Measurements from ENCODE around the gene ZNF831.

Gene ZNF831

DNA sequence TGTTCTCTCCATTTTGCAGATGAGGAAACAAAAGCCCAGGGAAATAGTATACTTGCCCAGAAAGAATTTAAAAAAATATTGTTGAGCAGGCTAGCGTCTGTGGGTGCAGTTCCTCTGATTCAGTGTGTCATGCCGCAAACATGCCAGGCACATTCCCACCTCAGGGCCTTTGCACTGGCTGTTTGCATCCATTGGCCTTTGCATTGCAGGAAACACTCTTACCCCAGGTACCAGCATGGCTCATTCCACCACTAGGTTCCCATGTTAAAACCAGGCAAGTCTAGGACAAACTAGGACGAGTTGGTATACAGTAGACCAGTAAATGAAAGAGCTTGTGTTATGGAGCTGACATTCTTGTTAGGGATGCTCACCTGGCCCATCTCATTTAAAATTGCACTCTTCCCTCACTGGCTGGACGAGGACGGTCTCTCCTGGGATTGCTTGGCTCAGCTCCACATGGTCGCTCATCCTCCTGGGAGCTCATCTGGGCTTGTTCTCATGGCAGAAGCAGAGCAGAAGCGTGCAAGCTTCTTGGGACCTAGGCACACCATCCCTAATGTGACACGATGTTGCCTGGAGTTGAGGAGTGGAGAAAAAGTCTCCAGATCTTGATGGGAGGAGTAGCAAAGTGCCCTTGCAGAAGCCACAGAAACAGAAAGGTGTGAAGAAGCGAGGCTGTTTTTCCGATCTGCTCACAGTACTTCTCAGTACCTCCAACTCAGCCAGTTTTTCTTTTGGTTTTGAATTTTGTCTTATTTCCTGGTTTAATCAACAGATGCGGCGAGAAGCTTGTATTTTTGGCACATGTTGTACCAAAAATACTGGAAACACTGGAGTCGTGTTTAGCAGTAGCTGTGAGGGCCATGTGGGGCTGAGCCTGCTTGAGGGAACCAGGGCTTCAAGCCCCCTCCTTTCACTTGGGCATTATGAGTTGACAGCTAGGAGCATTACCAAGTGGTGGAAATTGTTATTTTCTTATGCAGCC is 13.9 kb downstream of the ZNF831 start:
- DNase-seq (ENCODE audit: low read depth in 2 of 3, low spot score in 1 of 3), result no peak

DNA sequence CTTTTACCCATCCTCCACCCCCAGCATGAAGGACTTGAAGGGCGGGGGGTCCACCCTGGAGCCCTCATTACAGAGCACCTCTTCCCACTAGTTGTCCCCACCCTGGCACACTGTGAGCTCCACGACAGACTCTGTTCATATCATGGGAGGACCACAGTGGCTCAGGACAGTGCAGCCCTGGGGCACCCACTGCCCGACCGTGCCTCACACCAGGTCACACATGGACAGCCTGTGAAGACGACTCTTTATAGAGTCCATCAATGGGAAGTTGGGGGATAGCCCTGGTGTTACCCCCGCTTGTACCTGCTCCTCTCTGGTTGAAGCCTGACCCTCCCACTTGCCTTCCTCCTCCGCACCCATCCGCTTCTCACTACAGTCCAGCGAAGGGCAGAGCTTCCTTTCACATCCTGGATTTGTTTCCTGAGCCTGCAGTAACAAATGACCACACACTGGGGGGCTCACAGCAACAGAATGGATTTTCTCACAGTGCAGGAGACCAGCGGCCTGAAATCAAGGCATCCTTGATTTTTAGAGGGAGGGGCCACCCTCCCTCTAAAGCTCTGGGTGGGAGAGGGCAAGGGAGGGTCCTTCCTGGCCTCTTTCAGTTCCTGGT is 15.5 kb downstream of the ZNF831 start:
- DNase-seq (ENCODE audit: low read depth in 2 of 3, low spot score in 1 of 3), result no peak

DNA sequence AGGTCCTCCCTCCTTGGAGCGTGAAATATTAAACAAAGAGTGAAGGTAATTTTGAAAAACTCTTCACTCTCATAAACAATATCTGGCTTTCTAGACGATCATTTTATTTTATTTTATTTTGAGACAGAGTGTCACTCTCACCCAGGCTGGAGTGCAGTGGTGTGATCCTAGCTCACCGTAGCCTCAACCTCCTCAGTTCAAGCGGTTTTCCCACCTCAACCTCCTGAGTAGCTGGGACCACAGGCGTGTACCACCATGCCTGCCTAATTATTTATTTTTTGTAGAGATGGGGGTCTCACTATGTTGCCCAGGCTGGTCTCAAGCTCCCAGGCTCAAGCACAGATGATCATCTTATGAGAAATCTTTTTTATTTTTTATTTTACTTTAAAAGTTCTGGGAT is 16.4 kb downstream of the ZNF831 start:
- DNase-seq (ENCODE audit: low read depth in 2 of 3, low spot score in 1 of 3), result no peak

DNA sequence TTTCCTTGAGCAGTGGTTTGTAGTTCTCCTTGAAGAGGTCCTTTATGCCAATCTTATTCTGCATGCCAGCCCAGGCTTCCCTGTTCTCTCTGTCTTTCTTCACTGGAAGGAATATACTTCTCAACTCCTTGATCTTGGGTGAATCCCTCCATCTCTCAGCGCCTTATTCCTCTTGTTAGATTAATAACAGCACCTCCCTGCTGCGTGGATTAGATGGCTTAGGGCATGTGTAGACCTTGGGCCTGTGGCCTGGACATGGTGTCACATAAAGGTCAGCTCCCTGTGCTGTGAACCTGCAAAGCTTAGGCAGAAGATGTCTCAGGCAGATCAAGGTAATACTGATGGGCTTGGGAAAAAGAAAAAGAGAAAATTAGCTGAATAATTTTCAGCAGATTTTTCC is 18.3 kb downstream of the ZNF831 start:
- DNase-seq (ENCODE audit: low read depth in 2 of 3, low spot score in 1 of 3), result no peak

DNA sequence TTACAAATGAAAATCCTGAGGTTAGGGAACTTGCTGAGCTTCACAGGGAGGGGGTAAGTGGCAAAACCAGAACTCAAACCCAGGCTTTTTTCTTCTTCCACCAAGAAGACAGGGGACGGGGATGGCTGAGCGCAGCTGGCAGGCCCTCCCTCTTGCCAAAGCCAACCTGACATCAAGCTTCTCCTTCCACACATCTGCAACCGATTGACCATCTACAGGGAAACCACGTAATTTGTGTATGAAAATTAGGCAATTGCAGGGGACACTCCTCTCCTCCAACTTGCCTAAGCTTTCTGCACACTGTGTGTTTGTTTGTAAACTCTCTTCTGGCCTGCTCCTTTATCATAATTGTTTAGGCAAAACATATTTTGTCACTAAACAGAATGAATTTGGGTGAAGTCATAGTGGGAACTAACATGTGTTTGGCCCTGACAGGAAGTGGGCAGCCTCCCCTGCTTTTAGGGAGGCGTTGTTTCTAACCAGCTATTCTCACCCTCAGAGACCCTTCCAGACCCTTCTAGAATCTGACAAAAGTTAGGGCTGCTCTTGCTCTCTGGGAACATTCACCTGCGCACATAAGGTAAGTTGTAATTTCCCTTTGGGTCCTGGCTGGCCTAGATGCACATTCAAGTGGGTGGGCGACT is 18.9 kb downstream of the ZNF831 start:
- no peak for DNase-seq (ENCODE audit: low read depth in 2 of 3, low spot score in 1 of 3)

DNA sequence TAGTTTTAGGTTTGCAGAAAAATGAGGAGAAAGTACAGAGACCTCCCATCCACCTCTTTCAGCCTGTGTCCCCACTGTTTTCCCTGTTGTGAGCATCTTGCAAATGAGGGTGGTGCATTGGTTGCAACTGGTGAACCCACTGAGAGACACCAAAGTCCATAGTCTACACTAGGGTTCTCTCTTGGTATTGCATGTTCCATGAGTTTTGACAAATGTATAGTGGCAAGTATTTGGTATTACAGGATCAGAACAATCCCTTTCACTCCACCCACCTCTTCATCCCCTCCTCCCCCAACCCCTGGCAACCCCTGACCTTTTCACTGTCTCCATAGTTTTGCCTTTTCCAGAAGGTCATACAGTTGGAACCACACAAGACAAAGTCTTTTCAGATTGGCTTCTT is 20.1 kb downstream of the ZNF831 start:
- no peak for DNase-seq (ENCODE audit: low read depth in 2 of 3, low spot score in 1 of 3)

DNA sequence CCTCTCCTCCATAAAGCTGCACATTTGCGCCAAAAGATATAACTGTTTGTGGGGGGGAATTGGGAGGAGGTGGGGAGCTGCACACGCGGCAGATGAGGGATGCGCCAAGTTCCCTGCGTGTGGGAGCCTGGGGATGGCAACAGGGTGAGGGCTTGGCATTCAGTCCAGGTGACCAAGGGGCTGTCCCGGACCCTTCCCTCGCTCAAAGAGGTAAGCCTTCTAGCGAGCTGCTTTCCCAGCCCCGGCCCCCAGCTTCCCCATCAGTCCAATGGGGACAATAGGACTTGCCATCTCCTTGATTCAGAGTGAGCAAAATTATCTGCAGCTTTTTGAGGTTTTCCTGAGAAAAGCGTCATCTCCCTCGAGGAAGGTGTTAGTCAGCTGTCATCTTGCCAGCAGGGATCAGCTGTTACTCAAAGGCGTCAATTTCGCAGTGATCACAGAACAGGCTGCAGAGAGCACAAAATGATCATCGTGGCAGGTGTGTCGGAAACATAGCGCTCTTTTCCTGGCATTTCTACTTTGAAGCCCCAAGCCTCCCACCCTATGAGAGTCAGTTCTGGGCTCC is 21.3 kb downstream of the ZNF831 start:
- DNase-seq (ENCODE audit: low read depth in 2 of 3, low spot score in 1 of 3), result no peak

DNA sequence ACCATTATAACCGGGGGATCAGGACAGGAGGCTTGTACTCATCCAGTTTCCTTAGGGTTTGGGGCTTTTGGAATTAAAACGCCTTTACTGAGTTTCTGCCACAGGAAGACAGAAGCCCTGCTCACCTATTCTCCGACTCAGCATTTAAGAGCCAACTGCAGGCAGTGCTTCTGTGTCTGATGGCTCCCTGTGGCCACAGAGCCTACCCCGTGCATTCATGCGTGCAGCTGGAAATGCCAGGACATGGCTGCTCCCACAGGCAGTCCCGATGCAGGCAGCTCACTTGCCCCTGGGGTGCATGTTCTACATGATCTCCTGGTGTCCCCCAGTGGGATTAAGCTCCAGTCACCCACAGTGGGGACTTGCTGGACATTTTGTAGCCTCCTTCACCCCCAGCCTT is 22.2 kb downstream of the ZNF831 start:
- no peak for DNase-seq (ENCODE audit: low read depth in 2 of 3, low spot score in 1 of 3)

DNA sequence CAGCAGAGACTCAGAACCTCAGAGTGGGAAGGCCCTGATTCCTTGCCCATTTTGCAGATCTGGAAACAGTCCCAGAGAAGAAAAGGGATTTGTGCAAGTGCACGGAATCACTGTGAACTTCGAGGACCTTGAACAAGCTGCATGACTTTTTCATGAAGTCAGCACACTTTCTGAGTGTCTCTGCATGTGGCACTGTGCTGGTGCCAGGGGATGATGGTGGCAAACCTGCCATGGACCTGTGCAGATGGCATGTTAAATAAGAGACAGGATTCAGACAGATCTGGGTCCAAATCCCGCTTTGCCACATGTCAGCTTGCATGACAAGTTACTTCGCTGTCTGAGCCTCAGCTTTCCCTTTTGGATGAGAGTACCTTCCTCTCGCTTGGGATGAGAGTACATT is 26.8 kb downstream of the ZNF831 start:
- DNase-seq (ENCODE audit: low read depth in 2 of 3, low spot score in 1 of 3), result no peak

DNA sequence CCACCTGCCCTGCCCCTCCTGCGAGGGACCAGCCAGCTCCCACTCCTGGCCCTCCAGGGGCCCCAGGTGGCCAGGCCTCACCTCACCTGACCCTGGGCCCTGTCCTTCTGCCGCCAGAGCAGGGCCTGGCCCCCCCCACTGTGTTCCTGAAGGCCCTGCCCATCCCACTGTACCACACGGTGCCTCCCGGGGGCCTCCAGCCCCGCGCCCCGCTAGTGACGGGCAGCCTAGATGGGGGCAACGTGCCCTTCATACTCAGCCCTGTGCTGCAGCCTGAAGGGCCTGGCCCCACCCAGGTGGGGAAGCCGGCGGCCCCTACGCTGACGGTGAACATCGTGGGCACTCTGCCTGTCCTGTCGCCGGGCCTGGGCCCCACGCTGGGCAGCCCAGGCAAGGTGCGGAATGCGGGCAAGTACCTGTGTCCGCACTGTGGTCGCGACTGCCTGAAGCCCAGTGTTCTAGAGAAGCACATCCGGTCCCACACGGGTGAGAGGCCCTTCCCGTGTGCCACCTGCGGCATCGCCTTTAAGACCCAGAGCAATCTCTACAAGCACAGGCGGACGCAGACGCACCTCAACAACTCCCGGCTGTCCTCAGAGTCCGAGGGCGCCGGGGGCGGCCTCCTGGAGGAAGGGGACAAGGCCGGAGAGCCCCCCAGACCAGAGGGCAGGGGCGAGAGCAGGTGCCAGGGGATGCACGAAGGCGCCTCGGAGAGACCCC is 27.6 kb downstream of the ZNF831 start:
- no peak for DNase-seq (ENCODE audit: low read depth in 2 of 3, low spot score in 1 of 3)

DNA sequence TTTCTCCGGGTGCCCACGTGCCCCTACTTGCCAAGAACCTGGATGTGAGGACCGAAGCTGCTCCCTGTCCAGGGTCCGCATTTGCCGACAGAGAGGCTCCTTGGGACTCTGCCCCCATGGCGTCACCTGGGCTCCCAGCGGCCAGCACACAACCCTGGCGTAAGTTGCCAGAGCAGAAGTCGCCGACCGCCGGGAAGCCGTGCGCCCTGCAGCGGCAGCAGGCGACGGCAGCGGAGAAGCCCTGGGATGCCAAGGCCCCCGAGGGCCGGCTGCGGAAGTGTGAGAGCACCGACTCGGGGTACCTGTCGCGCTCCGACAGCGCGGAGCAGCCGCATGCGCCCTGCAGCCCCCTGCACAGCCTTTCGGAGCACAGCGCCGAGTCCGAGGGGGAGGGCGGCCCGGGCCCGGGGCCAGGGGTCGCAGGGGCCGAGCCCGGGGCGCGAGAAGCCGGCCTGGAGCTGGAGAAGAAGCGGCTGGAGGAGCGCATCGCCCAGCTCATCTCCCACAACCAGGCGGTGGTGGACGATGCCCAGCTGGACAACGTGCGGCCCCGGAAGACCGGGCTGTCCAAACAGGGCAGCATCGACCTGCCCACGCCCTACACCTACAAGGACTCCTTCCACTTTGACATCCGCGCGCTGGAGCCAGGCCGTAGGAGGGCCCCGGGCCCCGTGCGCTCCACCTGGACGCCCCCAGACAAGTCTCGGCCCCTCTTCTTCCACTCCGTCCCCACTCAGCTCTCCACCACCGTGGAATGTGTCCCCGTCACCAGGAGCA is 28.3 kb downstream of the ZNF831 start:
- no peak for DNase-seq (ENCODE audit: low read depth in 2 of 3, low spot score in 1 of 3)

DNA sequence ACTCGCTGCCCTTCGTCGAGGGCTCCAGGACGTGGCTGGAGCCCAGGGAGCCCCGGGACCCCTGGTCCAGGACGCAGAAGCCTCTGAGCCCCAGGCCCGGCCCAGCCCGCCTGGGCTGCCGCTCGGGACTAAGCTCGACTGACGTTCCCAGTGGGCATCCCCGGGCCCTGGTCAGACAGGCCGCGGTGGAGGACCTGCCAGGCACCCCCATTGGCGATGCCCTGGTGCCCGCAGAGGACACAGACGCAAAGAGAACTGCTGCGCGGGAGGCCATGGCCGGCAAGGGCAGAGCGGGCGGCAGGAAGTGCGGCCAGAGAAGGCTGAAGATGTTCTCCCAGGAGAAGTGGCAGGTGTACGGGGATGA is 28.9 kb downstream of the ZNF831 start:
- no peak for DNase-seq (ENCODE audit: low read depth in 2 of 3, low spot score in 1 of 3)

DNA sequence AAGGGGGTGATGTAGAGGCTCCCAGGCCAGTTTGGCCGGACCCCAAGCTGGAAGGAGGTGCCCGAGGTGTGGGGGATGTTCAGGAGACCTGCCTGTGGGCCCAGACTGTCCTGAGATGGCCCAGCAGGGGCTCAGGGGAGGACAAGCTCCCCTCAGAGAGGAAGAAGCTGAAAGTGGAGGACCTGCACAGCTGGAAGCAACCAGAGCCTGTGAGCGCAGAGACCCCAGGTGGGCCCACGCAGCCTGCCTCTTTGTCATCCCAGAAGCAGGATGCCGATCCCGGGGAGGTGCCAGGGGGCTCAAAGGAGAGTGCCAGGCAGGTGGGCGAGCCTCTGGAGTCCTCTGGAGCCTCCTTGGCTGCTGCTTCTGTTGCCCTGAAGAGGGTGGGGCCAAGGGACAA is 29.7 kb downstream of the ZNF831 start:
- DNase-seq (ENCODE audit: low read depth in 2 of 3, low spot score in 1 of 3), result no peak

DNA sequence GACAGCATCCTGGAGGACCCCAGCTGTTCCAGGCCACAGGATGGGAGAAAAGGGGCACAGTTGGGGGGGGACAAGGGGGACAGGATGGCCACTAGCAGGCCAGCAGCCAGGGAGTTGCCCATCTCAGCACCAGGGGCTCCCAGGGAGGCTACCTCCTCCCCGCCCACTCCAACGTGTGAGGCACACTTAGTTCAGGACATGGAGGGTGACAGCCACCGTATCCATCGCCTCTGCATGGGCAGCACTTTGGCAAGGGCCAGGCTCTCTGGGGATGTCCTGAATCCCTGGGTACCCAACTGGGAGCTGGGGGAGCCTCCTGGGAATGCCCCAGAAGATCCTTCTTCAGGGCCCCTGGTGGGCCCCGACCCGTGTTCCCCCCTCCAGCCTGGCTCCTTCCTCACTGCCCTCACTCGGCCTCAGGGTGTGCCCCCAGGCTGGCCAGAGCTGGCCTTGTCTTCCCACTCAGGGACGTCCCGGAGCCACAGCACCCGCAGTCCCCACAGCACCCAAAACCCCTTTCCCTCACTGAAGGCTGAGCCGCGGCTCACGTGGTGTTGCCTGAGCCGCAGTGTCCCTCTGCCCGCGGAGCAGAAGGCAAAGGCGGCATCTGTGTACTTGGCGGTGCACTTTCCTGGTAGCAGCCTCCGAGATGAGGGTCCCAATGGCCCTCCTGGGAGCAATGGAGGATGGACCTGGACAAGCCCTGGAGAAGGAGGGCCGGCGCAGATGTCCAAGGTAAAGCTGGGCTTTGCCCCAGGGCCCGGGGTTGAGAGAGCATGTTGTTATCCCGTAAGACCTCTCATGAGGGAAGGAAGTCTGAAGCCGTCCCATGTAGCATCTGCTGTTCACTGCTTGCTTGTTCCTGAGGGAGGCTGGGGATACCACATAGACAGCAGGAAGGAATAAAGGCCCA is 30.7 kb downstream of the ZNF831 start:
- DNase-seq (ENCODE audit: low read depth in 2 of 3, low spot score in 1 of 3), result no peak

DNA sequence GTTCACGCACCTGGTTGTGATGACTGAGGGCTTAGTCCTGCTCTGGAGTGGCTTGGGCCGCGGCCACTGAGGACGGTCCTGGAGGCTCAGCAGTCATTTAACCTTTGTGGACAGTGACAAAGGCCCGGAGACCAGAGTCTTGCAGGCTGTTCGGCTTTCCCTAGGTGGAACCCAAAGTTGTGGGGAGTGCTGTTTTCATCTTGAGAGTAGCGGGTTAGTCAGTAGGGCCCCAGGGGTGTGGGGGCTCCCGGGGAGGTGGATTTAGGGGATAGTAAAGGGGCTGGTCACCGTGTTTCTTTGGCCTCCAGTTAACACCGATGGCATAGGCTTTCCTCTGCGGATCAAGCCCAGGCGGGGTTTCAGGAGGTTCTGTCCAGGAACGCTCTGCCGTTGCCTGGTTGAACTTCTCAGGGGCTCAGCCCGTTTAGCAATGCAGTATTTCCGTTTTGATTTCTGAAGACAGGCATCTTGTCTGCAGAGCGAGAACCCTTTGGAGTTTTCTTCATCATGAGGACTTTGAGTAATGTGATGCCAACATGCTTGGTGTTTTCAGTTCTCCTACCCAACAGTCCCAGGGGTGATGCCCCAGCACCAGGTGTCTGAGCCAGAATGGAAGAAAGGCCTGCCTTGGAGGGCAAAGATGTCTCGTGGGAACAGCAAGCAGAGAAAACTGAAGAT is 31.8 kb downstream of the ZNF831 start:
- no peak for DNase-seq (ENCODE audit: low read depth in 2 of 3, low spot score in 1 of 3)

DNA sequence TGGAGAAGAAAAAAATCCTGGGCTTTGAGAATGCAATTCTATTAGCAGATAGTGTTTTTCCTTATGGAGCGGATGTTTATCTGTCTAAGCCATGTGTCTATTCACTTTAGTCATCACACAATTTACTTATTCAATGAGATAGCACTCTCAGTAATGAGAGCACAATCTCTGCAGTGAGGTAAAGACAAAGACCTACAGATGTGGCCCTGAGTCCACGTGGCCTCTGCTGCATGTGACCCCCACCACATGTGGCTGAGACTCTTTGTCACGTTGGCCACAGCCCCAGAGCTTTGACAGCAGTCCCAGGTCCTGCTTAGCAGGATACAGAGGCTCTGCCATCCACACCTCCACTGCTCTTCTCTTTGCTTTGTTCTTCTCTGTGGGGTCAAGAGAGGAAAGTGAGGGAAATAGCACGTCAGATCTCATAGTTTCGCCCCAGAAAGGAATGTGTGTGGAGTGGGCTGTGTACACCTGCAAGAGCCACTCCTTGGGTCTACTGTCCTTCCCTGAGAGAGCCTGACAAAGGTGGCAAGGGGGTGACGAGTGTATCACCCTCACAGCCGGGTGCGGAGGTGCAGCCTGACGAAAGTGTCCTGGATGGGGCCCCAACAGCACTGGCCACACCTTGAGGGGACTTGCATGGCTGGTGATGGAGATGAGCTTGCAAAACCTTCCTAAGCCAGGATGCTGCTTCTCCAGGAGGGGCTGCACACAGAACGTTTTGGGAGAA is 40.7 kb downstream of the ZNF831 start:
- DNase-seq (ENCODE audit: low read depth in 2 of 3, low spot score in 1 of 3), result no peak

DNA sequence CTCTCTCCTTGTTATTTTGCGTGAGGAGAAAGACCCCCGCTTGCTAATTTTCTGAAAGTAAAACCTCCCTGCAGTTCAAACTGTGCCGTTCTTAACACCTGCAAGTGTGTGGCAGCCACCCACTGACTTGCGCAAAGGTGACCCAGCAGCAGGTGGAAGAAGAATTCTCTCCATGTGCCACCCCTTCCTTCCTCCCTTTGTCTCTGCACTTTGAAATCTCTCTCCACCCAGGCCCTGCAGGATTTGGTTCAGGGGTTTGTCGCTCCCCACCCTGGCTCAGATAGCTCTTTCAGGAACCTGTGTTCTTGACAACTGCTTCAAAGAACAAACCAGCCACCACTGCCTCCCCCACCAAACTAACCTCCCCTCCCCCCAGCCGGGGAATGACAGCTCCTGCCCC is 41.4 kb downstream of the ZNF831 start:
- no peak for DNase-seq (ENCODE audit: low read depth in 2 of 3, low spot score in 1 of 3)

DNA sequence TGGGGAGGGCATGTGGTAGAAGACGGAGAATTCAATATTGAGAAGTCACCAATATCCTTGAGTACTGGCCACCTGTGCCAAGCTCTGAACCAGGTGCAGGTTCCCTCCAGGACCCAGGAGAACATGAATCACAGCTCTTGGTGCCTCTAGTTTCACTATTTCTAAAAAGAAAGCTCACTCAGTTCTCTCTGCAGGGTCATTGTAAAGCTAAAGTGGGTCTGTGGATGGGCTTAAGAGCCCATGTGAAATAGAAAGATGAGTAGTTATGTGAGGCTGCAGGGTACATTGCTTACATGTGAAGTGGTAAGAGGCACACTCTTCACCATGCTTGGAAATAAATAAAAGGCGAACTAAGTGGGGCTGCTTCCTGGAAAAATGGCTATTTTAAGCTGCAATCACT is 43.6 kb downstream of the ZNF831 start:
- no peak for DNase-seq (ENCODE audit: low read depth in 2 of 3, low spot score in 1 of 3)

Data from stimulated activated CD4-positive, alpha-beta T cell treated with anti-CD3 and anti-CD28 coated beads, Interleukin-12 subunit alpha, Interleukin-12 subunit beta, amount 100 ng/mL, for 48 hours (primary cell).